Loucy (cell line): Measurements from ENCODE around the gene HS6ST3.

Source experiments
- H2AFZ ChIP-seq: fragments of 200-600 bp; sonication (generic); 2 replicates; pipeline ENCODE4 v1.6.0; 2016; ENCODE audit warnings: antibody characterized with exemption, mild to moderate bottlenecking, low read length, moderate library complexity
- H3F3A ChIP-seq: fragments of 200-600 bp; 2 replicates; pipeline ENCODE4 v1.6.0; 2016; ENCODE audit warnings: antibody characterized with exemption, low read depth, mild to moderate bottlenecking
- H3K27me3 ChIP-seq: fragments of 200-600 bp; sonication (generic); 2 replicates; pipeline ENCODE4 v1.6.1; 2014; ENCODE audit warnings: low read length, mild to moderate bottlenecking; ENCODE audit not compliant: insufficient read depth, poor library complexity, severe bottlenecking
- H3K36me3 ChIP-seq: fragments of 200-600 bp; sonication (generic); 2 replicates; pipeline ENCODE4 v1.6.1; 2016; ENCODE audit warnings: low read length; ENCODE audit not compliant: insufficient read depth
- H3K4me1 ChIP-seq: fragments of 200-600 bp; sonication (generic); 2 replicates; pipeline ENCODE4 v1.5.1; 2014; ENCODE audit warnings: low read length, mild to moderate bottlenecking; ENCODE audit not compliant: insufficient read depth, poor library complexity, severe bottlenecking
- H3K4me2 ChIP-seq: fragments of 200-600 bp; sonication (generic); 2 replicates; pipeline ENCODE4 v1.6.0; 2014; ENCODE audit warnings: antibody characterized with exemption, low read length, low read depth, mild to moderate bottlenecking; ENCODE audit not compliant: poor library complexity, severe bottlenecking
- H3K4me3 ChIP-seq: fragments of 200-600 bp; sonication (generic); 2 replicates; pipeline ENCODE4 v1.5.1; 2014; ENCODE audit warnings: low read length, mild to moderate bottlenecking, mixed read lengths; ENCODE audit not compliant: poor library complexity, severe bottlenecking
- H3K79me2 ChIP-seq: fragments of 200-600 bp; sonication (generic); 2 replicates; pipeline ENCODE4 v1.6.1; 2014; ENCODE audit warnings: low read length; ENCODE audit not compliant: insufficient read depth
- H3K9ac ChIP-seq: fragments of 200-600 bp; sonication (generic); 2 replicates; pipeline ENCODE4 v1.6.0; 2014; ENCODE audit warnings: mild to moderate bottlenecking, low read depth, low read length, moderate library complexity; ENCODE audit not compliant: poor library complexity, severe bottlenecking
- H3K9me2 ChIP-seq: fragments of 200-600 bp; sonication (generic); replicated peaks from 2 replicates; pipeline ENCODE4 v1.6.1; 2016; ENCODE audit warnings: low read depth, low read length, mixed read lengths
- H3K9me3 ChIP-seq: fragments of 200-600 bp; sonication (generic); 2 replicates; pipeline ENCODE4 v1.6.1; 2014; ENCODE audit warnings: mild to moderate bottlenecking, antibody characterized with exemption, low read length, low read depth; ENCODE audit not compliant: insufficient read depth
- H4K20me1 ChIP-seq: fragments of 200-600 bp; sonication (generic); 2 replicates; pipeline ENCODE4 v1.6.0; 2014; ENCODE audit warnings: antibody characterized with exemption, low read length, mild to moderate bottlenecking; ENCODE audit not compliant: insufficient read depth, poor library complexity, severe bottlenecking
- EZH2phosphoT487 ChIP-seq: fragments of 200-600 bp; IDR thresholded peaks from 2 replicates; pipeline ENCODE4 v1.6.1; 2018; ENCODE audit warnings: antibody characterized with exemption, mild to moderate bottlenecking, moderate library complexity, borderline replicate concordance
- TF ChIP-seq, protein P1 (sequence below): fragments of 200-600 bp; sonication (generic); conservative IDR thresholded peaks from 2 replicates; pipeline ENCODE4 v1.5.1; 2014; ENCODE audit warnings: mild to moderate bottlenecking, antibody characterized with exemption, low read length

Gene HS6ST3

DNA sequence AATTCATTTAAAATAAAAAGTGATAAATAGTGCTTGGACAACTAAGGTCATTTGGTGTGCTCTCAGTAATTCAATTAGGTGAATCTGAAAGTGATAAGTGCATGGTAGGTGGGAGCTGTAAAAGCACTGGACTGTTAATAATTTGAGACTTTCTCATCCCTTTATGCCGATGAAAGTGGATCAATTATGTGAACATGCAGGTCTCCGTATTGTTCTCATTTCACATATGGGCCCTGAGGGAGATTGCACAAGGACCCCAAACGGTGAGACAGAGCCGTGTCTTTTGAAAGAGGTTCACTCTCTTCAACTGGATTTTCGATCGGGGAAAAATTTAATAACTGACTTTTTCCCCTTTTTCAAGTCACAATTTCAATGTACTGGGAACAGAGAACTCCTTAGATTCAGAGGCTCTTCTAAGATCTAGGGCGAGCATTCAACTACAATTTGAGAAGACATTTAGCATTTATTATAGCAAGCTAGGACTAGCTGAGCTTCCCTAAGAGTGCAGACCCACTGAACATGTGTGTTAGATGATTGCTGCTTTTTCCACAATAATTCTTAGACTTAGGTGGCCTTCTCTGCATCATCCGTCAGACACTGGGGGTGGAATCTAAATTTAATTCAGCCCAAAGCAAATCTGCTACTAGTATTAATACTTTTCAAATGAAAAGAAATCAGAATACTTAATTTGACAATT, 556.8 kb downstream of the HS6ST3 start:
- Histone ChIP-seq H3K4me1 (no peaks in the 10 kb centered on the region), H2AFZ (no peak overlapping the region), H3K9me2 (no peaks in the 10 kb centered on the region), H3F3A (no peaks in the 10 kb centered on the region), H4K20me1 (no peaks in the 10 kb centered on the region), H3K27me3 (no peaks in the 10 kb centered on the region), H3K9me3 (no peaks in the 10 kb centered on the region), H3K4me2 (no peak overlapping the region), H3K36me3 (no peaks in the 10 kb centered on the region), H3K9ac (no peak overlapping the region), H3K79me2 (no peaks in the 10 kb centered on the region), H3K4me3 (no peak overlapping the region)
- TF ChIP-seq, protein P1, sequence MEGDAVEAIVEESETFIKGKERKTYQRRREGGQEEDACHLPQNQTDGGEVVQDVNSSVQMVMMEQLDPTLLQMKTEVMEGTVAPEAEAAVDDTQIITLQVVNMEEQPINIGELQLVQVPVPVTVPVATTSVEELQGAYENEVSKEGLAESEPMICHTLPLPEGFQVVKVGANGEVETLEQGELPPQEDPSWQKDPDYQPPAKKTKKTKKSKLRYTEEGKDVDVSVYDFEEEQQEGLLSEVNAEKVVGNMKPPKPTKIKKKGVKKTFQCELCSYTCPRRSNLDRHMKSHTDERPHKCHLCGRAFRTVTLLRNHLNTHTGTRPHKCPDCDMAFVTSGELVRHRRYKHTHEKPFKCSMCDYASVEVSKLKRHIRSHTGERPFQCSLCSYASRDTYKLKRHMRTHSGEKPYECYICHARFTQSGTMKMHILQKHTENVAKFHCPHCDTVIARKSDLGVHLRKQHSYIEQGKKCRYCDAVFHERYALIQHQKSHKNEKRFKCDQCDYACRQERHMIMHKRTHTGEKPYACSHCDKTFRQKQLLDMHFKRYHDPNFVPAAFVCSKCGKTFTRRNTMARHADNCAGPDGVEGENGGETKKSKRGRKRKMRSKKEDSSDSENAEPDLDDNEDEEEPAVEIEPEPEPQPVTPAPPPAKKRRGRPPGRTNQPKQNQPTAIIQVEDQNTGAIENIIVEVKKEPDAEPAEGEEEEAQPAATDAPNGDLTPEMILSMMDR = no peak
- TF ChIP-seq EZH2phosphoT487 = no peak

GRCh38 chr13:96650301-96650886, 560.5 kb downstream of the HS6ST3 start:
- Histone ChIP-seq H3K27me3 (no peaks in the 10 kb centered on the region), H3F3A (no peaks in the 10 kb centered on the region), H3K9me2 (no peaks in the 10 kb centered on the region), H3K9me3 (no peaks in the 10 kb centered on the region), H3K4me2 (no peak overlapping the region), H3K9ac (no peak overlapping the region), H3K4me1 (no peaks in the 10 kb centered on the region), H4K20me1 (no peaks in the 10 kb centered on the region), H3K79me2 (no peaks in the 10 kb centered on the region), H2AFZ (no peak overlapping the region), H3K4me3 (no peak overlapping the region), H3K36me3 (no peaks in the 10 kb centered on the region)
- TF ChIP-seq, protein P1 = no peak
- TF ChIP-seq EZH2phosphoT487 = no peak

- TF ChIP-seq EZH2phosphoT487 = no peak
- TF ChIP-seq, protein P1 = no peak
- H3K9me3 ChIP-seq = no peaks in the 10 kb centered on the region
- H3K9me2 ChIP-seq = no peaks in the 10 kb centered on the region
- H4K20me1 ChIP-seq = no peaks in the 10 kb centered on the region
- no peaks in the 10 kb centered on the region for H3K79me2 ChIP-seq
- no peak overlapping the region for H3K9ac ChIP-seq
- no peaks in the 10 kb centered on the region for H3F3A ChIP-seq
- H3K4me3 ChIP-seq = no peak overlapping the region
- H3K27me3 ChIP-seq = no peaks in the 10 kb centered on the region
- H3K4me1 ChIP-seq = no peaks in the 10 kb centered on the region
- no peaks in the 10 kb centered on the region for H3K36me3 ChIP-seq
- no peak overlapping the region for H2AFZ ChIP-seq
- H3K4me2 ChIP-seq = no peak overlapping the region
These were observed 561.7 kb downstream of the HS6ST3 start for GRCh38 chr13:96651598-96651997.
